ENCODE results near the gene ISCA2. TPM values are rescaled to one million over a fixed set of nuclear protein-coding genes. Genes with fewer than 3 reads are reported as not detected.

Gene ISCA2
- total RNA-seq, 1 donor from 2014 or later = 41.6 TPM

- no peak for DNase-seq (ENCODE audit: low read depth)
- no peak for TF ChIP-seq CTCF (conservative IDR thresholded peaks at IDR 0.05; ENCODE audit: low read depth, low read length)
- no peak overlapping the region for H3K4me3 ChIP-seq (ENCODE audit: low read depth, low read length)
Observed at GRCh38 chr14:74524812-74525135, 31.2 kb downstream of the ISCA2 start.

- no peak overlapping the region for H3K4me3 ChIP-seq (ENCODE audit: low read depth, low read length)
- TF ChIP-seq CTCF (conservative IDR thresholded peaks at IDR 0.05; ENCODE audit: low read depth, low read length) = no peak
- DNase-seq (ENCODE audit: low read depth) = no peak
Observed at GRCh38 chr14:74525361-74525851, 31.8 kb downstream of the ISCA2 start.

- H3K4me3 ChIP-seq (ENCODE audit: low read depth, low read length) = no peak overlapping the region
- no peak for DNase-seq (ENCODE audit: low read depth)
- no peak for TF ChIP-seq CTCF (conservative IDR thresholded peaks at IDR 0.05; ENCODE audit: low read depth, low read length)
Observed at GRCh38 chr14:74526854-74527585, 33.5 kb downstream of the ISCA2 start.

- no peak for TF ChIP-seq CTCF (conservative IDR thresholded peaks at IDR 0.05; ENCODE audit: low read depth, low read length)
- no peak overlapping the region for H3K4me3 ChIP-seq (ENCODE audit: low read depth, low read length)
- no peak for DNase-seq (ENCODE audit: low read depth)
Observed at GRCh38 chr14:74527736-74528280, 34.2 kb downstream of the ISCA2 start.

GRCh38 chr14:74528406-74528805 lies 34.8 kb downstream of the ISCA2 start:
- DNase-seq (ENCODE audit: low read depth) = no peak
- TF ChIP-seq CTCF (conservative IDR thresholded peaks at IDR 0.05; ENCODE audit: low read depth, low read length) = no peak
- no peak overlapping the region for H3K4me3 ChIP-seq (ENCODE audit: low read depth, low read length)

- no peak for TF ChIP-seq CTCF (conservative IDR thresholded peaks at IDR 0.05; ENCODE audit: low read depth, low read length)
- H3K4me3 ChIP-seq (ENCODE audit: low read depth, low read length) = no peak overlapping the region
- no peak for DNase-seq (ENCODE audit: low read depth)
Observed at GRCh38 chr14:74528886-74529285, 35.3 kb downstream of the ISCA2 start.

GRCh38 chr14:74531006-74531405 lies 37.4 kb downstream of the ISCA2 start:
- no peak for DNase-seq (ENCODE audit: low read depth)

More at GRCh38 chr14:74531006-74531405, 37.4 kb downstream of the ISCA2 start:
- H3K4me3 ChIP-seq (ENCODE audit: low read depth, low read length) = no peak overlapping the region
- TF ChIP-seq CTCF (conservative IDR thresholded peaks at IDR 0.05; ENCODE audit: low read depth, low read length) = no peak
